ENCODE measurements around the gene SIX1.

Gene SIX1

GRCh38 chr14:60684203-60684602 is 34.9 kb upstream of the SIX1 start:
- H3K27me3 ChIP-seq (ENCODE audit: insufficient read depth, poor library complexity, severe bottlenecking), result no peaks in the 10 kb centered on the region

GRCh38 chr14:60681271-60681670 is 32.0 kb upstream of the SIX1 start:
- Histone ChIP-seq H3K27ac (ENCODE audit: poor library complexity, severe bottlenecking) (no peak overlapping the region), H3K27me3 (ENCODE audit: insufficient read depth, poor library complexity, severe bottlenecking) (no peaks in the 10 kb centered on the region), H3K4me1 (ENCODE audit: insufficient read depth, poor library complexity, severe bottlenecking) (no peaks in the 10 kb centered on the region), H3K36me3 (ENCODE audit: low read depth) (no peaks in the 10 kb centered on the region), H3K4me3 (ENCODE audit: severe bottlenecking) (no peak overlapping the region), H3K9me3 (ENCODE audit: severe bottlenecking) (no peaks in the 10 kb centered on the region)
- TF ChIP-seq CTCF (IDR thresholded peaks at IDR 0.05; ENCODE audit: poor library complexity, severe bottlenecking), result no peak
- ATAC-seq (ENCODE audit: low read depth) (no peak), DNase-seq (ENCODE audit: low spot score) (no peak)

More at GRCh38 chr14:60684203-60684602, 34.9 kb upstream of the SIX1 start:
- DNase-seq (ENCODE audit: low spot score) (no peak), ATAC-seq (ENCODE audit: low read depth) (no peak)
- H3K36me3 ChIP-seq (ENCODE audit: low read depth), result no peaks in the 10 kb centered on the region
- H3K4me3 ChIP-seq (ENCODE audit: severe bottlenecking), result no peak overlapping the region
- TF ChIP-seq CTCF (IDR thresholded peaks at IDR 0.05; ENCODE audit: poor library complexity, severe bottlenecking), result no peak
- peaks cover 7% of the 10 kb centered on the region for H3K4me1 ChIP-seq (ENCODE audit: insufficient read depth, poor library complexity, severe bottlenecking)
- no peaks in the 10 kb centered on the region for H3K9me3 ChIP-seq (ENCODE audit: severe bottlenecking)
- no peak overlapping the region for H3K27ac ChIP-seq (ENCODE audit: poor library complexity, severe bottlenecking)

GRCh38 chr14:60680511-60680910 is 31.2 kb upstream of the SIX1 start:
- Histone ChIP-seq H3K36me3 (ENCODE audit: low read depth) (no peaks in the 10 kb centered on the region), H3K27ac (ENCODE audit: poor library complexity, severe bottlenecking) (no peak overlapping the region), H3K9me3 (ENCODE audit: severe bottlenecking) (no peaks in the 10 kb centered on the region), H3K27me3 (ENCODE audit: insufficient read depth, poor library complexity, severe bottlenecking) (no peaks in the 10 kb centered on the region), H3K4me3 (ENCODE audit: severe bottlenecking) (no peak overlapping the region), H3K4me1 (ENCODE audit: insufficient read depth, poor library complexity, severe bottlenecking) (no peaks in the 10 kb centered on the region)
- TF ChIP-seq CTCF (IDR thresholded peaks at IDR 0.05; ENCODE audit: poor library complexity, severe bottlenecking), result no peak
- no peak for DNase-seq (ENCODE audit: low spot score)
- no peak for ATAC-seq (ENCODE audit: low read depth)

- Histone ChIP-seq H3K4me3 (ENCODE audit: severe bottlenecking) (no peak overlapping the region), H3K36me3 (ENCODE audit: low read depth) (no peaks in the 10 kb centered on the region), H3K27ac (ENCODE audit: poor library complexity, severe bottlenecking) (no peak overlapping the region), H3K9me3 (ENCODE audit: severe bottlenecking) (no peaks in the 10 kb centered on the region), H3K27me3 (ENCODE audit: insufficient read depth, poor library complexity, severe bottlenecking) (no peaks in the 10 kb centered on the region), H3K4me1 (ENCODE audit: insufficient read depth, poor library complexity, severe bottlenecking) (no peaks in the 10 kb centered on the region)
- no peak for TF ChIP-seq CTCF (IDR thresholded peaks at IDR 0.05; ENCODE audit: poor library complexity, severe bottlenecking)
- DNase-seq (ENCODE audit: low spot score) (no peak), ATAC-seq (ENCODE audit: low read depth) (no peak)
Observed at GRCh38 chr14:60679566-60680258, 30.4 kb upstream of the SIX1 start.

GRCh38 chr14:60677701-60678100 is 28.4 kb upstream of the SIX1 start:
- H3K9me3 ChIP-seq (ENCODE audit: severe bottlenecking), result no peaks in the 10 kb centered on the region
- TF ChIP-seq CTCF (IDR thresholded peaks at IDR 0.05; ENCODE audit: poor library complexity, severe bottlenecking), result no peak
- DNase-seq (ENCODE audit: low spot score) (no peak), ATAC-seq (ENCODE audit: low read depth) (no peak)
- no peaks in the 10 kb centered on the region for H3K27me3 ChIP-seq (ENCODE audit: insufficient read depth, poor library complexity, severe bottlenecking)
- H3K4me3 ChIP-seq (ENCODE audit: severe bottlenecking), result no peak overlapping the region
- no peaks in the 10 kb centered on the region for H3K4me1 ChIP-seq (ENCODE audit: insufficient read depth, poor library complexity, severe bottlenecking)
- no peaks in the 10 kb centered on the region for H3K36me3 ChIP-seq (ENCODE audit: low read depth)
- H3K27ac ChIP-seq (ENCODE audit: poor library complexity, severe bottlenecking), result no peak overlapping the region
